Mesodermal cell (in vitro differentiated cells): ENCODE measurements around the gene COL20A1.

Experiments
- H3K27ac ChIP-seq: 2 replicates; pipeline ENCODE4 v1.7.0; 2013; ENCODE audit warnings: mild to moderate bottlenecking, low read depth, low read length, moderate library complexity; ENCODE audit not compliant: severe bottlenecking
- H3K36me3 ChIP-seq: 2 replicates; pipeline ENCODE4 v1.7.1; 2013; ENCODE audit warnings: mild to moderate bottlenecking, low read length, moderate library complexity; ENCODE audit not compliant: control insufficient read depth, insufficient read depth
- H3K4me1 ChIP-seq: one replicate; pipeline ENCODE4 v1.7.1; 2013; ENCODE audit warnings: mild to moderate bottlenecking, low read length; ENCODE audit not compliant: insufficient read depth, control insufficient read depth, poor library complexity, severe bottlenecking
- H3K4me3 ChIP-seq: 2 replicates; pipeline ENCODE4 v1.7.0; 2013; ENCODE audit warnings: low read length, control low read depth, mild to moderate bottlenecking; ENCODE audit not compliant: insufficient read depth, poor library complexity, severe bottlenecking; ENCODE audit errors: extremely low read depth
- H3K9me3 ChIP-seq: 2 replicates; pipeline ENCODE4 v1.7.1; 2013; ENCODE audit warnings: mild to moderate bottlenecking, low read length, moderate library complexity; ENCODE audit not compliant: control insufficient read depth
- WGBS, 2 experiments: methylation state at CpG; one replicate each; pipeline ENCODE4 v1.1.5; 2013; ENCODE audit warnings: missing lambda C conversion rate in 2 of 2; ENCODE audit not compliant: insufficient coverage in 2 of 2; 5-methylcytosine and 5-hydroxymethylcytosine counted together

Gene COL20A1

GRCh38 chr20:63342561-63343459 is 49.8 kb downstream of the COL20A1 start:
- no peak overlapping the region for H3K4me3 ChIP-seq
- no peaks in the 10 kb centered on the region for H3K4me1 ChIP-seq
- H3K36me3 ChIP-seq: no peaks in the 10 kb centered on the region
- H3K27ac ChIP-seq: no peak overlapping the region
- WGBS, 2 experiments: 92 to 93% methylated on average over 59 of the region's 59 CpGs
- H3K9me3 ChIP-seq: no peaks in the 10 kb centered on the region

- Histone ChIP-seq H3K9me3 (no peaks in the 10 kb centered on the region), H3K27ac (no peak overlapping the region), H3K4me3 (no peak overlapping the region), H3K36me3 (no peaks in the 10 kb centered on the region), H3K4me1 (no peaks in the 10 kb centered on the region)
- WGBS, 2 experiments: 85% methylated on average over 29 to 30 of the region's 37 CpGs
Measured at GRCh38 chr20:63343460-63344445, 50.8 kb downstream of the COL20A1 start.

- WGBS, 2 experiments: 86 to 90% methylated on average over 15 to 16 of the region's 21 CpGs
- Histone ChIP-seq H3K4me1 (no peaks in the 10 kb centered on the region), H3K27ac (no peak overlapping the region), H3K9me3 (no peaks in the 10 kb centered on the region), H3K4me3 (no peak overlapping the region), H3K36me3 (no peaks in the 10 kb centered on the region)
Measured at GRCh38 chr20:63344616-63345327, 51.8 kb downstream of the COL20A1 start.

GRCh38 chr20:63345328-63346100 is 52.5 kb downstream of the COL20A1 start:
- Histone ChIP-seq H3K4me1 (no peaks in the 10 kb centered on the region), H3K9me3 (no peaks in the 10 kb centered on the region), H3K36me3 (no peaks in the 10 kb centered on the region), H3K27ac (no peak overlapping the region), H3K4me3 (no peak overlapping the region)
- 90 to 91% methylated on average over 25 to 26 of the region's 27 CpGs for WGBS, 2 experiments

- Histone ChIP-seq H3K9me3 (no peaks in the 10 kb centered on the region), H3K27ac (no peak overlapping the region), H3K4me3 (no peak overlapping the region), H3K36me3 (no peaks in the 10 kb centered on the region), H3K4me1 (no peaks in the 10 kb centered on the region)
- WGBS, 2 experiments: 90 to 94% methylated on average over 43 to 46 of the region's 50 CpGs
Measured at GRCh38 chr20:63346131-63347080, 53.4 kb downstream of the COL20A1 start.

- Histone ChIP-seq H3K36me3 (no peaks in the 10 kb centered on the region), H3K4me3 (no peak overlapping the region), H3K9me3 (no peaks in the 10 kb centered on the region), H3K27ac (no peak overlapping the region), H3K4me1 (no peaks in the 10 kb centered on the region)
- WGBS, 2 experiments: 89% methylated on average over 31 of the region's 33 CpGs
Measured at GRCh38 chr20:63347081-63347741, 54.2 kb downstream of the COL20A1 start.

- no peak overlapping the region for H3K27ac ChIP-seq
- no peaks in the 10 kb centered on the region for H3K36me3 ChIP-seq
- H3K9me3 ChIP-seq: no peaks in the 10 kb centered on the region
- no peak overlapping the region for H3K4me3 ChIP-seq
- WGBS, 2 experiments: 88 to 90% methylated on average over 42 to 46 of the region's 46 CpGs
- H3K4me1 ChIP-seq: no peaks in the 10 kb centered on the region
Measured at GRCh38 chr20:63347950-63348827, 55.2 kb downstream of the COL20A1 start.

GRCh38 chr20:63348828-63349515 is 56.0 kb downstream of the COL20A1 start:
- WGBS, 2 experiments: 92 to 93% methylated on average over 24 to 27 of the region's 29 CpGs
- Histone ChIP-seq H3K9me3 (no peaks in the 10 kb centered on the region), H3K4me3 (no peak overlapping the region), H3K27ac (no peak overlapping the region), H3K36me3 (no peaks in the 10 kb centered on the region), H3K4me1 (no peaks in the 10 kb centered on the region)
